ENCODE measurements around the gene SMYD3. TPM values are rescaled to one million over a fixed set of nuclear protein-coding genes. Genes with fewer than 3 reads are reported as not detected.

The SMYD3 gene
- total and polyA plus RNA-seq, 2 donors (not counting 3 experiments of a cell fraction or from before 2014, with no cell fraction given) = 16.0 to 32.1 TPM

DNA sequence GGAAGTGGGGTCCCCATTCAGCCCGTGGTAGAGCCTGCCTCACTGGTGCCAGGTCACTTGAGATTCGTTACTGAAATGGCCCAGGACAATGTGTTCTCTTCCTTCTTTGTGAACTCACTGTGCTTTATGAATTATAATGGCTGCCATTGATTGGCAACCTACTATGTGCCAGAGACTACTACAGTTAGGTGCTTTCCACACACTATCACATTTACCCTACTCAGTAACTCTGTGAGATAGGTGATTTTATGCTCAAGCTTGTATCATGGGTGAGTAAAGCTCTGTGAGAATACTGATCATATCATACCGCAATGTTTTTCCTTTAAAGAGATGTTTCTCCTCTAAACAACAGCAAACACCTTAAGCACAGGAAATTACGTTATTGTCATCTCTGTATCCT lies 225.9 kb downstream of the SMYD3 start:
- CTCF ChIA-PET = interaction anchor here (0.6 to 4.2 kb wide), 22 partner anchors 8 to 1201 kb away, joined by 3 to 50 read pairs (median 4); partner anchors contain the start of gene KIF26B
- intact Hi-C loops (cut with micrococcal nuclease) (loop anchor here (2.0 kb wide), 1 partner anchor 170 kb away; no protein-coding TSS in a partner anchor), dilution Hi-C loops (cut with MboI; ENCODE audit: extremely low pct_ligation_motif_present, low sequenced_read_pairs) (no loop called here)
- no peaks in the 10 kb centered on the region for H3K4me1 ChIP-seq (ENCODE audit: control insufficient read depth, extremely low read depth, insufficient read depth, low read length)
- no TSS peak for BruUV-seq (replicated peaks)
- TF ChIP-seq, protein P1, sequence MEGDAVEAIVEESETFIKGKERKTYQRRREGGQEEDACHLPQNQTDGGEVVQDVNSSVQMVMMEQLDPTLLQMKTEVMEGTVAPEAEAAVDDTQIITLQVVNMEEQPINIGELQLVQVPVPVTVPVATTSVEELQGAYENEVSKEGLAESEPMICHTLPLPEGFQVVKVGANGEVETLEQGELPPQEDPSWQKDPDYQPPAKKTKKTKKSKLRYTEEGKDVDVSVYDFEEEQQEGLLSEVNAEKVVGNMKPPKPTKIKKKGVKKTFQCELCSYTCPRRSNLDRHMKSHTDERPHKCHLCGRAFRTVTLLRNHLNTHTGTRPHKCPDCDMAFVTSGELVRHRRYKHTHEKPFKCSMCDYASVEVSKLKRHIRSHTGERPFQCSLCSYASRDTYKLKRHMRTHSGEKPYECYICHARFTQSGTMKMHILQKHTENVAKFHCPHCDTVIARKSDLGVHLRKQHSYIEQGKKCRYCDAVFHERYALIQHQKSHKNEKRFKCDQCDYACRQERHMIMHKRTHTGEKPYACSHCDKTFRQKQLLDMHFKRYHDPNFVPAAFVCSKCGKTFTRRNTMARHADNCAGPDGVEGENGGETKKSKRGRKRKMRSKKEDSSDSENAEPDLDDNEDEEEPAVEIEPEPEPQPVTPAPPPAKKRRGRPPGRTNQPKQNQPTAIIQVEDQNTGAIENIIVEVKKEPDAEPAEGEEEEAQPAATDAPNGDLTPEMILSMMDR (IDR thresholded peaks at IDR 0.05; ENCODE audit: extremely low read depth in 1 of 2, insufficient read depth in 1 of 2, low read depth in 1 of 2, low read length in 2 of 2) = no peak
- no peak for TF ChIP-seq POLR2AphosphoS5 (IDR thresholded peaks at IDR 0.05; ENCODE audit: insufficient read depth, low read depth, low read length)
- TF ChIP-seq GATA2 (IDR thresholded peaks at IDR 0.05; ENCODE audit: insufficient read depth, insufficient read length, low read depth, low read length) = no peak
- TF ChIP-seq, protein P2, sequence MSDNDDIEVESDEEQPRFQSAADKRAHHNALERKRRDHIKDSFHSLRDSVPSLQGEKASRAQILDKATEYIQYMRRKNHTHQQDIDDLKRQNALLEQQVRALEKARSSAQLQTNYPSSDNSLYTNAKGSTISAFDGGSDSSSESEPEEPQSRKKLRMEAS (IDR thresholded peaks at IDR 0.05; ENCODE audit: insufficient read depth, insufficient read length) = no peak
- H3K9me3 ChIP-seq (replicated peaks; ENCODE audit: control insufficient read depth, insufficient read depth, low read length) = no peaks in the 10 kb centered on the region
- H3K9ac ChIP-seq (replicated peaks; ENCODE audit: extremely low read depth, insufficient read depth, low read length) = no peak overlapping the region
- no peak overlapping the region for H2AFZ ChIP-seq (ENCODE audit: low read depth, low read length)
- no peaks in the 10 kb centered on the region for H3K9me1 ChIP-seq (replicated peaks; ENCODE audit: control insufficient read depth, extremely low read depth, insufficient read depth, low read length)
- H4K20me1 ChIP-seq (replicated peaks; ENCODE audit: control insufficient read depth, extremely low read depth, insufficient read depth, low read length) = no peaks in the 10 kb centered on the region
- no peaks in the 10 kb centered on the region for H3K36me3 ChIP-seq (ENCODE audit: control insufficient read depth in 2 of 2, extremely low read depth in 1 of 2, insufficient read depth in 2 of 2, low read length in 2 of 2)
- no peak for FAIRE-seq
- no peaks in the 10 kb centered on the region for H3K27me3 ChIP-seq (ENCODE audit: control insufficient read depth in 2 of 2, insufficient read depth in 2 of 2, low read length in 2 of 2)
- POLR2A ChIA-PET = interaction anchor here (0.6 kb wide), 1 partner anchor 1268 kb away, joined by 3 read pairs; no protein-coding TSS in a partner anchor
- no peak overlapping the region for H3K4me3 ChIP-seq (replicated peaks in 1 of 3; ENCODE audit: insufficient read depth in 1 of 3, low read depth in 1 of 3, low read length in 3 of 3)
- H3K79me2 ChIP-seq (ENCODE audit: control insufficient read depth, insufficient read depth, low read length) = no peaks in the 10 kb centered on the region
- no peak overlapping the region for H3K4me2 ChIP-seq (ENCODE audit: insufficient read depth, low read length)
- DNase-seq (ENCODE audit: low read depth, low spot score) = no peak
- H3K27ac ChIP-seq (ENCODE audit: insufficient read depth, low read depth, low read length) = no peak overlapping the region

DNA sequence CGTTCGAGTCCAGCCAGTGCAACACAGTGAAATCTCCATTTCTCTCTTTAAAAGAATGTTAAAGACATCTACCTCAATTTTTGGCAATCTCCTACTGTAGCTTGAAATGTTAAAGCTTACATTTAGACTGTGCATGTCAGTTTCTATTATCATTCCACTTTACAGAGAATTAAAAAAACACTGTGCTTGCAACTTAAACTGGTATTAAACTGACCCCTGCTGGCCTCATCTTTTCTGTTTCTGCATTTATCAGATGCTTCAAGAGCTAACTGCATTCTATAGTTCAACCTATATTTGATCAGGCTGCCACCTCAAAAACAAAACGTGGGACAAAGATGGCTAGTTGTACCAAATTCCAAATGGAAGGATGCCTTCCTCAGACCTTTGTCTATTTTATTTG lies 226.5 kb downstream of the SMYD3 start:
- BruUV-seq (replicated peaks) = no TSS peak
- intact Hi-C loops (cut with micrococcal nuclease) = loop anchor here (1.0 to 2.0 kb wide), 3 partner anchors 170 to 1127 kb away; no protein-coding TSS in a partner anchor

More for the DNA sequence above, 226.5 kb downstream of the SMYD3 start:
- Histone ChIP-seq H3K9ac (replicated peaks; ENCODE audit: extremely low read depth, insufficient read depth, low read length) (no peak overlapping the region), H3K4me2 (ENCODE audit: insufficient read depth, low read length) (no peak overlapping the region), H4K20me1 (replicated peaks; ENCODE audit: control insufficient read depth, extremely low read depth, insufficient read depth, low read length) (no peaks in the 10 kb centered on the region), H3K79me2 (ENCODE audit: control insufficient read depth, insufficient read depth, low read length) (no peaks in the 10 kb centered on the region), H3K9me1 (replicated peaks; ENCODE audit: control insufficient read depth, extremely low read depth, insufficient read depth, low read length) (no peaks in the 10 kb centered on the region), H3K27me3 (ENCODE audit: control insufficient read depth in 2 of 2, insufficient read depth in 2 of 2, low read length in 2 of 2) (no peaks in the 10 kb centered on the region), H3K36me3 (ENCODE audit: control insufficient read depth in 2 of 2, extremely low read depth in 1 of 2, insufficient read depth in 2 of 2, low read length in 2 of 2) (no peaks in the 10 kb centered on the region), H3K27ac (ENCODE audit: insufficient read depth, low read depth, low read length) (no peak overlapping the region), H3K4me1 (ENCODE audit: control insufficient read depth, extremely low read depth, insufficient read depth, low read length) (no peaks in the 10 kb centered on the region), H3K9me3 (replicated peaks; ENCODE audit: control insufficient read depth, insufficient read depth, low read length) (no peaks in the 10 kb centered on the region), H3K4me3 (replicated peaks in 1 of 3; ENCODE audit: insufficient read depth in 1 of 3, low read depth in 1 of 3, low read length in 3 of 3) (no peak overlapping the region), H2AFZ (ENCODE audit: low read depth, low read length) (no peak overlapping the region)
- TF ChIP-seq POLR2AphosphoS5 (IDR thresholded peaks at IDR 0.05; ENCODE audit: insufficient read depth, low read depth, low read length) (no peak), MYC (IDR thresholded peaks at IDR 0.05; ENCODE audit: low read depth, low read length) (no peak), POLR2A (IDR thresholded peaks at IDR 0.05; ENCODE audit: low read depth, low read length) (no peak), JUN (IDR thresholded peaks at IDR 0.05; ENCODE audit: borderline replicate concordance, insufficient read depth, insufficient read length, low read depth) (no peak), FOS (IDR thresholded peaks at IDR 0.05; ENCODE audit: borderline replicate concordance, insufficient read depth, low read length) (no peak), EZH2 (IDR thresholded peaks at IDR 0.05; ENCODE audit: borderline replicate concordance, low read depth, low read length, severe bottlenecking) (no peak), GATA2 (IDR thresholded peaks at IDR 0.05; ENCODE audit: insufficient read depth, insufficient read length, low read depth, low read length) (no peak)
- TF ChIP-seq, protein P1 (IDR thresholded peaks at IDR 0.05; ENCODE audit: extremely low read depth in 1 of 2, insufficient read depth in 1 of 2, low read depth in 1 of 2, low read length in 2 of 2) = no peak
- TF ChIP-seq, protein P2 (IDR thresholded peaks at IDR 0.05; ENCODE audit: insufficient read depth, insufficient read length) = no peak
- DNase-seq (ENCODE audit: low read depth, low spot score) = peak; percentile 36
- dilution Hi-C loops (cut with MboI; ENCODE audit: extremely low pct_ligation_motif_present, low sequenced_read_pairs) = no loop called here
- CTCF ChIA-PET = interaction anchor here (0.6 to 4.2 kb wide), 21 partner anchors 8 to 1201 kb away, joined by 3 to 50 read pairs (median 3); partner anchors contain the start of gene KIF26B
- no peak for FAIRE-seq
- POLR2A ChIA-PET = no interaction called here
